A673 (cell line): Measurements from ENCODE around the gene CMTM6. TPM values are rescaled to one million over a fixed set of nuclear protein-coding genes. Genes with fewer than 3 reads are reported as not detected.

ENCODE experiments used
- BruUV-seq: library from RNA; stranded (reverse); fragments of 400-500 nt; replicated peaks from 2 replicates; lab custom pipeline; 2021; lab: Mats Ljungman, UMichigan
- CTCF ChIA-PET: fragments of 300-600 bp; sonication (Branson Sonifier 250); formaldehyde crosslinking; loops from one replicate; lab custom pipeline; 2022; ENCODE audit warnings: antibody characterized with exemption; lab: Charles Lee
- POLR2A ChIA-PET: fragments of 300-600 bp; sonication (Branson Sonifier 250); formaldehyde crosslinking; loops from one replicate; lab custom pipeline; 2022; ENCODE audit warnings: antibody characterized with exemption; ENCODE audit not compliant: low non-redundant PET; lab: Charles Lee
- DNase-seq: peaks from one replicate; pipeline ENCODE4 v3.0.0-alpha.2; 2015; ENCODE audit warnings: low spot score
- H3K27ac ChIP-seq: fragments of 200-600 bp; sonication (generic); 2 replicates; pipeline ENCODE4 v1.5.1; 2016; ENCODE audit warnings: mixed run types, low read depth, mild to moderate bottlenecking, mixed read lengths, antibody characterized with exemption, low read length; ENCODE audit not compliant: poor library complexity, severe bottlenecking
- H3K27me3 ChIP-seq: fragments of 200-600 bp; sonication (generic); replicated peaks from 2 replicates; pipeline ENCODE4 v1.6.1; 2017; ENCODE audit warnings: mixed run types, low read depth, mild to moderate bottlenecking, mixed read lengths, antibody characterized with exemption, low read length; ENCODE audit not compliant: insufficient read depth, poor library complexity
- H3K36me3 ChIP-seq: fragments of 200-600 bp; sonication (generic); 2 replicates; pipeline ENCODE4 v1.6.1; 2016; ENCODE audit warnings: mixed run types, mild to moderate bottlenecking, mixed read lengths, antibody characterized with exemption, low read length; ENCODE audit not compliant: insufficient read depth, poor library complexity, severe bottlenecking
- H3K4me1 ChIP-seq: fragments of 200-600 bp; sonication (generic); 2 replicates; pipeline ENCODE4 v1.6.1; 2017; ENCODE audit warnings: mixed run types, mild to moderate bottlenecking, mixed read lengths, antibody characterized with exemption, low read length; ENCODE audit not compliant: insufficient read depth, poor library complexity, severe bottlenecking
- H3K4me3 ChIP-seq: fragments of 200-600 bp; sonication (generic); 2 replicates; pipeline ENCODE4 v1.5.1; 2016; ENCODE audit warnings: low read depth, mixed run types, mild to moderate bottlenecking, mixed read lengths, low read length; ENCODE audit not compliant: poor library complexity, severe bottlenecking
- H3K9me3 ChIP-seq: fragments of 200-600 bp; sonication (generic); 2 replicates; pipeline ENCODE4 v1.6.1; 2016; ENCODE audit warnings: mixed run types, low read depth, mild to moderate bottlenecking, mixed read lengths, antibody characterized with exemption, low read length; ENCODE audit not compliant: poor library complexity, severe bottlenecking
- EZH2 ChIP-seq: fragments of 200-600 bp; sonication (generic); IDR thresholded peaks from 2 replicates; pipeline ENCODE4 v1.6.1; 2017; ENCODE audit warnings: borderline replicate concordance, low read depth, mild to moderate bottlenecking, mixed read lengths, antibody characterized with exemption, low read length; ENCODE audit not compliant: poor library complexity, severe bottlenecking
- intact Hi-C: fragments of 100-400 bp; cut with micrococcal nuclease; formaldehyde crosslinking; loops from one replicate; pipeline ENCODE4 v1.10.0; 2022; ENCODE audit not compliant: unreplicated experiment
- total RNA-seq: library from RNA; stranded (reverse); gene quantifications from 2 replicates; pipeline ENCODE4 v1.2.3, GENCODE V29; 2021
- TF ChIP-seq, protein P1 (sequence below): fragments of 300-800, 200-600 bp; sonication (generic); conservative IDR thresholded peaks from 2 replicates; pipeline ENCODE4 v1.5.1; 2017; ENCODE audit warnings: low read depth, mild to moderate bottlenecking, antibody characterized with exemption, low read length, moderate library complexity, mixed read lengths

The CMTM6 gene
- total RNA-seq, 1 experiment from 2014 or later = 32.3 TPM

DNA sequence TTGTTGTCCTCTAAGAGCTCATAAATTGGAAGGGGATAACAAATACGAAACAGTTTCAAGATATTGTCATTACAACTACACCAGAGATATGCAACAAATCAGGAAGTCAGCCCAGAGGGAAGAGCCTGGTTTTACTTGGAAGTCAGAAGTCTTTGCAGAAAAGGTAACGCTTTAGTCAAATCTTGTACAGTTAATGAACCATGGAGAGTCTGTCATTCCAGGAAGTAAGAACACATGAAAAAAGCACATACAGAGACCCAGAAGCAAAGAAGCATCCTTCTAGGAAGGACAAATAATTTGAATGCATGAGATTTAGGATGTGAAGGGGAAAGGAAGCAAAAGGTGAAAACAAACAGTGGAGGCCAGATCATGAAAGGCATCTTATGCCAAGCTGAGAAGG lies 48.4 kb upstream of the CMTM6 start:
- no peak overlapping the region for H3K4me3 ChIP-seq
- H3K9me3 ChIP-seq = no peaks in the 10 kb centered on the region
- ChIA-PET CTCF (no interaction called here), POLR2A (no interaction called here)
- intact Hi-C loops = no loop called here
- H3K4me1 ChIP-seq = peaks cover 14% of the 10 kb centered on the region
- BruUV-seq = no TSS peak
- DNase-seq = no peak
- H3K27me3 ChIP-seq = no peaks in the 10 kb centered on the region
- H3K36me3 ChIP-seq = no peaks in the 10 kb centered on the region
- no peak for TF ChIP-seq EZH2
- TF ChIP-seq, protein P1, sequence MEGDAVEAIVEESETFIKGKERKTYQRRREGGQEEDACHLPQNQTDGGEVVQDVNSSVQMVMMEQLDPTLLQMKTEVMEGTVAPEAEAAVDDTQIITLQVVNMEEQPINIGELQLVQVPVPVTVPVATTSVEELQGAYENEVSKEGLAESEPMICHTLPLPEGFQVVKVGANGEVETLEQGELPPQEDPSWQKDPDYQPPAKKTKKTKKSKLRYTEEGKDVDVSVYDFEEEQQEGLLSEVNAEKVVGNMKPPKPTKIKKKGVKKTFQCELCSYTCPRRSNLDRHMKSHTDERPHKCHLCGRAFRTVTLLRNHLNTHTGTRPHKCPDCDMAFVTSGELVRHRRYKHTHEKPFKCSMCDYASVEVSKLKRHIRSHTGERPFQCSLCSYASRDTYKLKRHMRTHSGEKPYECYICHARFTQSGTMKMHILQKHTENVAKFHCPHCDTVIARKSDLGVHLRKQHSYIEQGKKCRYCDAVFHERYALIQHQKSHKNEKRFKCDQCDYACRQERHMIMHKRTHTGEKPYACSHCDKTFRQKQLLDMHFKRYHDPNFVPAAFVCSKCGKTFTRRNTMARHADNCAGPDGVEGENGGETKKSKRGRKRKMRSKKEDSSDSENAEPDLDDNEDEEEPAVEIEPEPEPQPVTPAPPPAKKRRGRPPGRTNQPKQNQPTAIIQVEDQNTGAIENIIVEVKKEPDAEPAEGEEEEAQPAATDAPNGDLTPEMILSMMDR = no peak
- no peak overlapping the region for H3K27ac ChIP-seq

DNA sequence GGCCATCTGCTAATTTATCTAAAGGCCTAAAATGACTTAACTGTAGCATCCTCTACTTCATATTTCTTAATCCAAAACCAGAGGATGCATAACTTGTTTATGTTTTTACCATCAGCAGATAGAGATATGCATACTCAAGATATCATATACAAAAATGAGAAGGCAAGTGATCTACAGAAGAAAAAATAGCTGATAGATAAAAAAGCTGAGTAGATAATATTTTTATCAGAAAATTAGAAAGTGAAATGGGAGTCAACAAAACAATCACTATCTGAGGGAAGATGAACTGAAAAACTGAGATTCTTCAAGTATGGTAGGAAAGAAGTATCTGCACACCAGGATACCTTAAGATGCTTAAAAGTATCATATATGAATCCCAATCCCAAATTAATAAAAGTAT lies 42.7 kb upstream of the CMTM6 start:
- Histone ChIP-seq H3K4me3 (no peak overlapping the region), H3K27ac (no peak overlapping the region), H3K9me3 (no peaks in the 10 kb centered on the region), H3K4me1 (no peaks in the 10 kb centered on the region), H3K27me3 (no peaks in the 10 kb centered on the region), H3K36me3 (peaks cover 5% of the 10 kb centered on the region)
- ChIA-PET POLR2A (no interaction called here), CTCF (no interaction called here)
- TF ChIP-seq EZH2 = no peak
- TF ChIP-seq, protein P1 = no peak
- intact Hi-C loops = no loop called here
- DNase-seq = no peak
- BruUV-seq = no TSS peak

DNA sequence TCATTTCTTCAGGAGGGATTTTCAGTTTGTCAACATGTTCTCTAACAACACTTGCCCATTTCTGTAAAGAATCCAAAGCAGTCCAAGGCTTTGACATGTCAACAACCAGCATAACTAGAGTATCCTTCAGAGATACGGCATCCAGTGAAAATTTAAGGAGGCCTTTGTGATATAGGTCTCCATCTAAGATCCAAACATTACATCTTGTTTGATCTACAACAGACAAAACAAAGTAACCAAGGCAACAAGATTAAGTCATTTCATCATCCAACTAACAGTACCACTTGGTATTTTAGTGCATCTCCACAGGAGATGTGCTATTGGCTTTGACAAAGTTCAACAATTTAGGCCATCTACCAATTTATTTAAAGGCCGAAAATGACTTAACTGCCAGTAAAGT lies 42.2 kb upstream of the CMTM6 start:
- ChIA-PET CTCF (no interaction called here), POLR2A (no interaction called here)
- H3K4me1 ChIP-seq = no peaks in the 10 kb centered on the region
- no peak overlapping the region for H3K27ac ChIP-seq
- peaks cover 8% of the 10 kb centered on the region for H3K36me3 ChIP-seq
- no peak overlapping the region for H3K4me3 ChIP-seq
- BruUV-seq = no TSS peak
- no peak for DNase-seq
- H3K27me3 ChIP-seq = no peaks in the 10 kb centered on the region
- TF ChIP-seq, protein P1 = no peak
- no peak for TF ChIP-seq EZH2
- no peaks in the 10 kb centered on the region for H3K9me3 ChIP-seq
- intact Hi-C loops = no loop called here
